ENCODE measurements around the gene RAB35. TPM values are rescaled to one million over a fixed set of nuclear protein-coding genes. Genes with fewer than 3 reads are reported as not detected.

The RAB35 gene
- total RNA-seq, 4 donors from 2014 or later = 12.3 to 30.7 (median 16.9) TPM

DNA sequence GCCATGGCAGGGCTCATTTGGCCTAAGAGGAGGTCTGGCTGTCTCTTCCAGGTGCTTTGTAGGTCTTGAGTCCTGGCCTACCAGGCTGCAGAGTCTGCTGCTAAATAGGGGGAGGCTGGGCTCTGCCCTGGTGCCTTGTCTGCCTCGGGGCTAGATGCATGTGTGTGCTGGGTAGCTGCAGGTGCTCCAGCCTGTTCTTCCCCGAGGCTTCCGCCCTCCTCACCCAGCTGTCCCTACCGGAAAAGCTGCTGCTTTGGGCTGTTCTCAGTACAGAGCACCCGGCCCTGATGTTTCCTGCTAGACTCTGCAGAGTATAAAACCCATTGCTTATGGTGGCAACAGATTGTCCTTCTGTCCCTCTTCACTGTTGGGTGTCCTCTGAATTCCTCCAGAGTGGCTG, 37.7 kb downstream of the RAB35 start:
- H3K4me1 ChIP-seq = no peaks in the 10 kb centered on the region
- TF ChIP-seq POLR2A (IDR thresholded peaks at IDR 0.05) = no peak
- TF ChIP-seq, protein P1, sequence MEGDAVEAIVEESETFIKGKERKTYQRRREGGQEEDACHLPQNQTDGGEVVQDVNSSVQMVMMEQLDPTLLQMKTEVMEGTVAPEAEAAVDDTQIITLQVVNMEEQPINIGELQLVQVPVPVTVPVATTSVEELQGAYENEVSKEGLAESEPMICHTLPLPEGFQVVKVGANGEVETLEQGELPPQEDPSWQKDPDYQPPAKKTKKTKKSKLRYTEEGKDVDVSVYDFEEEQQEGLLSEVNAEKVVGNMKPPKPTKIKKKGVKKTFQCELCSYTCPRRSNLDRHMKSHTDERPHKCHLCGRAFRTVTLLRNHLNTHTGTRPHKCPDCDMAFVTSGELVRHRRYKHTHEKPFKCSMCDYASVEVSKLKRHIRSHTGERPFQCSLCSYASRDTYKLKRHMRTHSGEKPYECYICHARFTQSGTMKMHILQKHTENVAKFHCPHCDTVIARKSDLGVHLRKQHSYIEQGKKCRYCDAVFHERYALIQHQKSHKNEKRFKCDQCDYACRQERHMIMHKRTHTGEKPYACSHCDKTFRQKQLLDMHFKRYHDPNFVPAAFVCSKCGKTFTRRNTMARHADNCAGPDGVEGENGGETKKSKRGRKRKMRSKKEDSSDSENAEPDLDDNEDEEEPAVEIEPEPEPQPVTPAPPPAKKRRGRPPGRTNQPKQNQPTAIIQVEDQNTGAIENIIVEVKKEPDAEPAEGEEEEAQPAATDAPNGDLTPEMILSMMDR (IDR thresholded peaks at IDR 0.05 in 4 of 5, conservative IDR thresholded peaks at IDR 0.05 in 1 of 5) = no peak
- intact Hi-C loops (cut with DNase I; ENCODE audit: low total_unique reads) (no loop called here), in situ Hi-C loops (cut with MboI; ENCODE audit: low sequenced_read_pairs in 4 of 4) (no loop called here)
- H3K9me3 ChIP-seq = no peaks in the 10 kb centered on the region
- DNase-seq = no peak
- H3K27ac ChIP-seq = no peak overlapping the region
- H3K4me3 ChIP-seq = no peak overlapping the region
- no peaks in the 10 kb centered on the region for H3K27me3 ChIP-seq
- no peaks in the 10 kb centered on the region for H3K36me3 ChIP-seq
- no peak for ATAC-seq

DNA sequence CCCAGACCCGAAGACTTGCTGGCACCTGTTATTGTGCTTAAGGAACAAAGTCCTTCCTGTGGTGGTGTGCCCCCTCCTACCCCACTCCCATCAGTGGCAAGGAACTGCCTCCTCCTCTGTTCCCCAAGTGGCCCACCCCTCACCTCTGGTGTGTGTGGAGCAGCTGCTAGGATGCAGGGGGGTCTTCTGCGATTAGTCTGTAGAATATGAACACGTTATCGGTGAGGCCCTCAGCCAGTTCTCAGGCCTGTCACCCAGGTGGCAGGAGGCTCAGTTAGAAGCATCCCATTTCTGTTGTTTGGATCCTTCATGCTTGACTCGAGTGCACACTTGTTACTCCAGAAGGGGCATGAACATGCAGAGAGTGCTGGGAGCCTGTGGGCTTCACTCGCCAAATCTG, 39.3 kb downstream of the RAB35 start:
- Histone ChIP-seq H3K4me3 (no peak overlapping the region), H3K27ac (no peak overlapping the region)
- no peak for ATAC-seq

DNA sequence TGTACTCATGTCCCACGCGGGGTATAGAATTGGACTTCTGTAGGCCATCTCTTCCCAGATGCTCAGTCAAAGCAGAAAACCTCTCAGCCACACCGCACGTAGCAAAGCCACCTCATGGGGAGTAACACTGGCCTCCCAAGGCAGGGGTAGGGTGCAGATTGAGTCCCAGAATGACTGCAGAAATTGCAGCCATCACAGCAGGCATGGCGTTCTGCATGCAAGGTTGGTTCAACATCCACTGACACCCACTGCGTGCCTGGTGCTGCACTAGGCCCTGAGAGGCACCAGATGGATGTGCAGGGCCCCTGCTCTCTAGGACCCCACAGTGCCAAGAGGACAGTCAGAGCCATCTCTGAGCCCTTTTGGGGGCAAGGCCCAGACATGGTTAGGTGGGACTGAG, 39.9 kb downstream of the RAB35 start:
- H3K27ac ChIP-seq = no peak overlapping the region
- intact Hi-C loops (cut with DNase I; ENCODE audit: low total_unique reads) = no loop called here
- no peak for TF ChIP-seq POLR2A (IDR thresholded peaks at IDR 0.05)
- TF ChIP-seq, protein P1 (IDR thresholded peaks at IDR 0.05 in 4 of 5, conservative IDR thresholded peaks at IDR 0.05 in 1 of 5) = no peak
- in situ Hi-C loops (cut with MboI; ENCODE audit: low sequenced_read_pairs in 4 of 4) = no loop called here
- no peaks in the 10 kb centered on the region for H3K27me3 ChIP-seq
- ATAC-seq = no peak
- H3K4me1 ChIP-seq = no peaks in the 10 kb centered on the region
- no peak overlapping the region for H3K4me3 ChIP-seq
- H3K9me3 ChIP-seq = no peaks in the 10 kb centered on the region
- no peaks in the 10 kb centered on the region for H3K36me3 ChIP-seq
- no peak for DNase-seq

More for the DNA sequence above, 39.3 kb downstream of the RAB35 start:
- intact Hi-C loops (cut with DNase I; ENCODE audit: low total_unique reads) (no loop called here), in situ Hi-C loops (cut with MboI; ENCODE audit: low sequenced_read_pairs in 4 of 4) (no loop called here)
- DNase-seq = no peak
- no peaks in the 10 kb centered on the region for H3K36me3 ChIP-seq
- no peaks in the 10 kb centered on the region for H3K4me1 ChIP-seq
- no peaks in the 10 kb centered on the region for H3K9me3 ChIP-seq
- TF ChIP-seq, protein P1 (IDR thresholded peaks at IDR 0.05 in 4 of 5, conservative IDR thresholded peaks at IDR 0.05 in 1 of 5) = no peak
- TF ChIP-seq POLR2A (IDR thresholded peaks at IDR 0.05) = no peak
- H3K27me3 ChIP-seq = no peaks in the 10 kb centered on the region

DNA sequence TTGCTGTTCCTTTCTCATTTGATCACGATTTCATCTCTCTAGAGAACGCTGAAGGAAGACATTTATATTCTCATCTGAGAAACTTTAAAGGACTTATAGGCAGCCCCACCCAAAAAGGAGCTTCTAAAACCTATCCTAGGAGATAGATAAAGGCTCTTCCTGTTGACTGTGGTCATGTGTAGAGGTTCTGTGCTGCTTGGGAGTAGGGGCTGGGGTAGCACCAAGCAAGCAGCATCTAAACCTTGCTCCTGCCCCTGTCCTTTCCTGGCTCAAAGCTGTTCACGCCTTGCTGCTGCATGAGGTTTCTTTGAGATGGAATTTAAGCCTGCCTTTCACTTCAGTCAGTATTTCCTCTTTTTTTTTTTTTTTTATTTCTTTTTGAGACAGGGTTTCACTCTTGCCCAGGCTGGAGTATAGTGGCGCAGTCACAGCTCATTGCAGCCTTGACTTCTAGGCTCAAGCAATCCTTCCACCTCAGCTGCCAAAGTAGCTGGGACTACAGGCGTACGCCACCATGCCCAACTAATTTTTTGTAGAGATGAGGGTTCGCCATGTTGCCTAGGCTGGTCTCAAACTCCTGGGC, 41.4 kb downstream of the RAB35 start:
- Histone ChIP-seq H3K4me1 (no peaks in the 10 kb centered on the region), H3K27me3 (no peaks in the 10 kb centered on the region), H3K4me3 (no peak overlapping the region), H3K36me3 (no peaks in the 10 kb centered on the region), H3K27ac (no peak overlapping the region), H3K9me3 (no peaks in the 10 kb centered on the region)
- DNase-seq (no peak), ATAC-seq (no peak)
- in situ Hi-C loops (cut with MboI; ENCODE audit: low sequenced_read_pairs in 4 of 4) (no loop called here), intact Hi-C loops (cut with DNase I; ENCODE audit: low total_unique reads) (no loop called here)
- TF ChIP-seq, protein P1 (IDR thresholded peaks at IDR 0.05 in 4 of 5, conservative IDR thresholded peaks at IDR 0.05 in 1 of 5) = no peak
- no peak for TF ChIP-seq POLR2A (IDR thresholded peaks at IDR 0.05)

All from gastrocnemius medialis (tissue), 4 donors.